A549 (cell line): ENCODE results near the gene CNOT10. TPM values are rescaled to one million over a fixed set of nuclear protein-coding genes. Genes with fewer than 3 reads are reported as not detected.

ENCODE experiments used
- ATAC-seq, 2 experiments: fragments of 200-7000 bp in 1 of 2; fragments of >200 bp in 1 of 2; cut with Nextera tagmentation in 1 of 2; cut with Tn5 transposase in 1 of 2; 3 replicates each; pipeline versions ENCODE4 v1.8.0 to v1.9.1; 2018 to 2020; ENCODE audit warnings: mild to moderate bottlenecking in 1 of 2, moderate library complexity in 1 of 2
- CTCF ChIA-PET: fragments of 300-600 bp; sonication (Branson Sonifier 250); formaldehyde crosslinking; extraction: SDS; loops from one replicate; lab custom pipeline; 2021; ENCODE audit warnings: antibody characterized with exemption, inconsistent platforms; lab: Yijun Ruan, JAX
- POLR2A ChIA-PET: fragments of 350-600 bp; formaldehyde crosslinking; extraction: SDS; loops from one replicate; lab custom pipeline; 2021; ENCODE audit warnings: antibody characterized with exemption, inconsistent platforms; lab: Yijun Ruan, JAX
- DNase-seq, 2 experiments: peaks; one replicate each; pipeline versions ENCODE4 v3.0.0 to v3.0.0-alpha.2; 2011 to 2016; ENCODE audit warnings: low read depth in 1 of 2, low spot score in 1 of 2
- FAIRE-seq: peaks from 2 replicates; lab custom pipeline; 2011; peaks lifted over from hg19 to GRCh38; lab: Jason Lieb, UNC
- H3K27ac ChIP-seq, 2 experiments: fragments of >200 bp; sonication (Bioruptor Twin); formaldehyde crosslinking; 3 replicates each; pipeline ENCODE4 v1.5.1; 2016 to 2017
- H3K4me1 ChIP-seq: fragments of >200 bp; sonication (Bioruptor Twin); formaldehyde crosslinking; 3 replicates; pipeline ENCODE4 v1.6.1; 2016
- H3K4me2 ChIP-seq: fragments of >200 bp; sonication (Bioruptor Twin); formaldehyde crosslinking; 3 replicates; pipeline ENCODE4 v1.6.1; 2016
- H3K4me3 ChIP-seq: fragments of >200 bp; sonication (Bioruptor Twin); formaldehyde crosslinking; 3 replicates; pipeline ENCODE4 v1.5.1; 2016
- H3K9me3 ChIP-seq: fragments of >200 bp; sonication (Bioruptor Twin); formaldehyde crosslinking; 3 replicates; pipeline ENCODE4 v1.6.1; 2016
- EHMT2 ChIP-seq: fragments of 200-600 bp; sonication (generic); IDR thresholded peaks from 2 replicates; pipeline ENCODE4 v1.6.1; 2016; ENCODE audit warnings: antibody characterized with exemption, low read depth, mild to moderate bottlenecking, moderate library complexity
- FOSB ChIP-seq: fragments of 250-450 bp; sonication (Bioruptor Pico); IDR thresholded peaks from 2 replicates; pipeline ENCODE4 v1.5.0; 2020; ENCODE audit warnings: mild to moderate bottlenecking, moderate library complexity
- FOSL2 ChIP-seq, 2 experiments: fragments of 450-650 bp in 1 of 2; fragments of >200 bp in 1 of 2; sonication (Bioruptor Twin) in 1 of 2; formaldehyde crosslinking; IDR thresholded peaks; 2 replicates each; pipeline versions ENCODE4 v1.5.0 to v1.6.1; 2016 to 2020; ENCODE audit warnings: mild to moderate bottlenecking in 1 of 2, moderate library complexity in 1 of 2
- GATA3 ChIP-seq: IDR thresholded peaks from 2 replicates; pipeline ENCODE4 v1.6.1; 2012; ENCODE audit warnings: borderline replicate concordance
- HDAC2 ChIP-seq: fragments of 200-600 bp; sonication (generic); IDR thresholded peaks from 2 replicates; pipeline ENCODE4 v1.6.1; 2016
- HEYL ChIP-seq: fragments of 250-450 bp; sonication (Bioruptor Pico); IDR thresholded peaks from 2 replicates; pipeline ENCODE4 v1.8.0; 2021; ENCODE audit warnings: mild to moderate bottlenecking, moderate library complexity
- HOXB5 ChIP-seq: fragments of 250-450 bp; sonication (Bioruptor Pico); IDR thresholded peaks from 2 replicates; pipeline ENCODE4 v1.5.0; 2020; ENCODE audit warnings: mild to moderate bottlenecking, moderate library complexity
- JUN ChIP-seq, 2 experiments: fragments of >200 bp; sonication (Bioruptor Twin); formaldehyde crosslinking; IDR thresholded peaks; 2 replicates in 1 of 2; 3 replicates in 1 of 2; pipeline ENCODE4 v1.6.1; 2016 to 2017
- JUNB ChIP-seq: fragments of >200 bp; sonication (Bioruptor Twin); formaldehyde crosslinking; IDR thresholded peaks from 2 replicates; pipeline ENCODE4 v1.6.1; 2016
- NPAS2 ChIP-seq: fragments of 250-450 bp; sonication (Bioruptor Pico); IDR thresholded peaks from 2 replicates; pipeline ENCODE4 v1.8.0; 2022; ENCODE audit warnings: mild to moderate bottlenecking, moderate library complexity, borderline replicate concordance
- NR3C1 ChIP-seq: fragments of >200 bp; sonication (Bioruptor Twin); formaldehyde crosslinking; IDR thresholded peaks from 3 replicates; pipeline ENCODE4 v1.6.1; 2017
- POLR2AphosphoS2 ChIP-seq: conservative IDR thresholded peaks from 2 replicates; pipeline ENCODE4 v1.6.1; 2012; ENCODE audit warnings: low read length, improper control_type of control experiment, inconsistent platforms
- RARB ChIP-seq: fragments of 250-450 bp; sonication (Bioruptor Pico); IDR thresholded peaks from 2 replicates; pipeline ENCODE4 v1.8.0; 2021; ENCODE audit warnings: mild to moderate bottlenecking, moderate library complexity
- RCOR1 ChIP-seq: fragments of 150-350 bp; IDR thresholded peaks from 2 replicates; pipeline ENCODE4 v1.6.1; 2014; ENCODE audit warnings: antibody characterized with exemption, low read length, low read depth
- RFX5 ChIP-seq: fragments of 450-650 bp; IDR thresholded peaks from 2 replicates; pipeline ENCODE4 v1.7.1; 2014; ENCODE audit warnings: antibody characterized with exemption, mild to moderate bottlenecking, moderate library complexity
- SREBF2 ChIP-seq: fragments of 450-650 bp; IDR thresholded peaks from 2 replicates; pipeline ENCODE4 v1.6.1; 2014; ENCODE audit warnings: mild to moderate bottlenecking, moderate library complexity
- TP53 ChIP-seq: fragments of 250-450 bp; sonication (Bioruptor Pico); IDR thresholded peaks from 2 replicates; pipeline ENCODE4 v1.5.0; 2021; ENCODE audit warnings: mild to moderate bottlenecking, moderate library complexity
- ZFP36 ChIP-seq: fragments of 450-650 bp; IDR thresholded peaks from 2 replicates; pipeline ENCODE4 v1.6.1; 2014; ENCODE audit warnings: borderline replicate concordance; ENCODE audit not compliant: partially characterized antibody
- whole genome bisulfite sequencing: methylation state at CpG from one replicate; pipeline ENCODE4 v1.1.6; 2017; ENCODE audit errors: missing lambda C conversion rate; 5-methylcytosine and 5-hydroxymethylcytosine counted together
- polyA plus RNA-seq, 4 experiments: library from polyadenylated mRNA; depleted of rRNA in 3 of 4; stranded (reverse); fragments of >200 nt; fragmentation: RNase III in 1 of 4; extraction: RNeasy Plus Mini Kit Qiagen cat#74134 plus additional on column Dnase treatment in 1 of 4; gene quantifications; 2 replicates in 3 of 4; 3 replicates in 1 of 4; pipeline ENCODE4 v1.2.3, GENCODE V29; 2011 to 2017
- TF ChIP-seq, protein P1 (sequence below): fragments of >200 bp; sonication (Bioruptor Twin); formaldehyde crosslinking; IDR thresholded peaks from 2 replicates; pipeline ENCODE4 v1.6.1; 2016
- TF ChIP-seq, protein P2 (sequence below): fragments of >200 bp; sonication (Bioruptor Twin); formaldehyde crosslinking; IDR thresholded peaks from 3 replicates; pipeline ENCODE4 v1.5.1; 2016
- TF ChIP-seq, protein P3 (sequence below): IDR thresholded peaks from 2 replicates; pipeline ENCODE4 v1.6.1; 2012
- TF ChIP-seq, protein P4 (sequence below): IDR thresholded peaks from 2 replicates; pipeline ENCODE4 v1.6.1; 2012
- TF ChIP-seq, protein P5 (sequence below): fragments of 450-650 bp; IDR thresholded peaks from 2 replicates; pipeline ENCODE4 v1.6.1; 2014; ENCODE audit warnings: antibody characterized with exemption

The CNOT10 gene
- polyA plus RNA-seq, 2 of the 4 experiments (the other 2 are of a cell fraction), result 23.6 to 43.2 TPM

DNA sequence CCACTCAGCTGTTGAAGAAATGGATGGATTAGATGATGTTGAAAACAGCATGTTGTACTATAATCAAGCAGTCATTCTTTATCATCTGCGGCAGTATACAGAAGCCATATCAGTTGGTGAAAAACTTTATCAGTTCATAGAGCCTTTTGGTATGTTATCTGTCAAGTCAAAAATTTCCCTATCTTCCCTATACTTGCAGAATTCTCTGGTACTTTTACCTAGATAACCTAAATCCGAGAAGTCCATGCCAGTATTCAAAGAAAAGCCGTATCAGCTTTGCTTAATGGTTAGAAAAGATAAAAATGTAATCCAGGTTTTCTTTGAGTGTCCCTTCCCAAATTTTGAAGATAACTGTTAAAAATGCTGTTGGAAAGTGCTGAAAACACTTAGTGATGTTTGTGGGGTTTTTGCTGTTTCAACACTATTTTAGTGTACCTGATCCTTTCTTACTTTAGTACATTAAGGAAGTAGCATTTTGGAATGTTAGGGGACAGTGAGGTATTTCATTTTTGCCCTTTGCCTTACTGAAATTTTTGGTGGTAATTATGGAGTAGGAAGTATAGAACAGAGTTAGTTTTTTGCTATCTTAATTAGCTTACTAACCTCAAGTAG lies 23.8 kb downstream of the CNOT10 start:
- Histone ChIP-seq H3K27ac (no peak overlapping the region), H3K4me3 (no peak overlapping the region), H3K4me1 (peaks cover under 1% of the 10 kb centered on the region; the same call in 1 of the 3 replicates), H3K9me3 (no peaks in the 10 kb centered on the region), H3K4me2 (no peak overlapping the region)
- no peak for FAIRE-seq
- ATAC-seq, result no peak
- ChIA-PET CTCF (interaction anchor here (0.7 to 1.6 kb wide), 3 partner anchors 11 to 664 kb away, joined by 3 read pairs; no protein-coding TSS in a partner anchor), POLR2A (no interaction called here)
- TF ChIP-seq ZFP36 (no peak), JUN (IDR thresholded peaks at IDR 0.05) (no peak), NR3C1 (no peak), HEYL (CRISPR knock-in tag) (no peak), RCOR1 (no peak), POLR2AphosphoS2 (no peak), RARB (no peak), HDAC2 (no peak), GATA3 (no peak), FOSL2 (IDR thresholded peaks at IDR 0.05) (no peak), FOSL2 (CRISPR knock-in tag; IDR thresholded peaks at IDR 0.05) (no peak), EHMT2 (no peak), TP53 (CRISPR knock-in tag) (no peak), SREBF2 (no peak), JUNB (no peak), NPAS2 (no peak), HOXB5 (CRISPR knock-in tag) (no peak)
- TF ChIP-seq, protein P1, sequence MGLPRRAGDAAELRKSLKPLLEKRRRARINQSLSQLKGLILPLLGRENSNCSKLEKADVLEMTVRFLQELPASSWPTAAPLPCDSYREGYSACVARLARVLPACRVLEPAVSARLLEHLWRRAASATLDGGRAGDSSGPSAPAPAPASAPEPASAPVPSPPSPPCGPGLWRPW, result no peak
- TF ChIP-seq, protein P2, sequence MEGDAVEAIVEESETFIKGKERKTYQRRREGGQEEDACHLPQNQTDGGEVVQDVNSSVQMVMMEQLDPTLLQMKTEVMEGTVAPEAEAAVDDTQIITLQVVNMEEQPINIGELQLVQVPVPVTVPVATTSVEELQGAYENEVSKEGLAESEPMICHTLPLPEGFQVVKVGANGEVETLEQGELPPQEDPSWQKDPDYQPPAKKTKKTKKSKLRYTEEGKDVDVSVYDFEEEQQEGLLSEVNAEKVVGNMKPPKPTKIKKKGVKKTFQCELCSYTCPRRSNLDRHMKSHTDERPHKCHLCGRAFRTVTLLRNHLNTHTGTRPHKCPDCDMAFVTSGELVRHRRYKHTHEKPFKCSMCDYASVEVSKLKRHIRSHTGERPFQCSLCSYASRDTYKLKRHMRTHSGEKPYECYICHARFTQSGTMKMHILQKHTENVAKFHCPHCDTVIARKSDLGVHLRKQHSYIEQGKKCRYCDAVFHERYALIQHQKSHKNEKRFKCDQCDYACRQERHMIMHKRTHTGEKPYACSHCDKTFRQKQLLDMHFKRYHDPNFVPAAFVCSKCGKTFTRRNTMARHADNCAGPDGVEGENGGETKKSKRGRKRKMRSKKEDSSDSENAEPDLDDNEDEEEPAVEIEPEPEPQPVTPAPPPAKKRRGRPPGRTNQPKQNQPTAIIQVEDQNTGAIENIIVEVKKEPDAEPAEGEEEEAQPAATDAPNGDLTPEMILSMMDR, result no peak
- 92% methylated on average over 3 of the region's 3 CpGs for WGBS
- DNase-seq, result no peak

DNA sequence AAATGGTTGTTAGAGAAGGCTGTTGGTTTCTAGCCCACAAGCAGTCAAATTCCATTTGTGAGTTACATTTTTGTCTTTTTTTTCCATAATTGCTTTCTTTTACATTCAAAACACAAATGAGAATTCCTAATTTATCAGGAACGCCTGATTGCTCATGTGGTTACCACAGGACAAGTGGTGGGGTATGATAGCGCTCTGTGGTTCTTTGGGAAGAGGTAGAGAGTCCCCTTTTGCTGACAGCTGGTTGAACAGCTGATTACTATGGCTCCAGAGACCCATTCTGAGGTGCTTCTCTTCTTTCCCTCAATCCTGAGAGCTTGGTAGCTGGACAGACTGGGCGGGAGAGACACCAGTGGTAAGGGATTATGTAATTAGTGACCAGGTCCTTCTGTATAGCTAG lies 24.4 kb downstream of the CNOT10 start:
- 93% methylated on average over 3 of the region's 3 CpGs for WGBS
- Histone ChIP-seq H3K4me3 (no peak overlapping the region), H3K27ac (no peak overlapping the region), H3K4me1 (no peaks in the 10 kb centered on the region), H3K4me2 (no peak overlapping the region), H3K9me3 (no peaks in the 10 kb centered on the region)
- DNase-seq (no peak), ATAC-seq (no peak)
- POLR2A ChIA-PET, result no interaction called here
- CTCF ChIA-PET, result interaction anchor here (1.1 to 1.6 kb wide), 2 partner anchors 11 to 663 kb away, joined by 3 read pairs; no protein-coding TSS in a partner anchor
- TF ChIP-seq, protein P1, result no peak
- TF ChIP-seq FOSB (no peak), EHMT2 (no peak)
- TF ChIP-seq, all 56 proteins: peak for 0
- FAIRE-seq, result no peak

DNA sequence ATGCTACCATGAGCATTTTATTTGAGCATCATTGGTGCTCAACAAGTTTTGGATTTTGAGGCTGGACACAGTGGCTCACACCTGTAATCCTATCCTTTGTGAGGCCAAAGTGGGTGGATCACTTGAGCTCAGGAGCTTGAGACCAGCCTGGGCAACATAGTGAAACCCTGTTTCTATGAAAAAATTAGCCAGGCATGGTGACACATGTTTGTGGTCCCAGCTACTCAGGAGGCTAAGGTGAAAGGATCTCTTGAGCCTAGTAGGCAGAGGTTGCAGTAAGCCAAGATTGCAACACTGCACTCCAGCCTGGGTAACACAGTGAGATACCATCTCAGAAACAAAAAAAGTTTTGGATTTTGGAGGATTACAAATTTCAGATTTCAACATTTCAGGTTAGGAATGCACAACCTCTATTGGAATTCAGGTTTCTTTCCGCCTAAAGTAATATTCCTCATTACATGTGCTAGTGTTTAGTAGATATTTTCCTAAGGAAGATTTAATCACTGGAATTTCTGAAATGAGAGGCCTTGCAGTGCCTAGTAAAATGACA lies 27.6 kb downstream of the CNOT10 start:
- no peak overlapping the region for H3K4me3 ChIP-seq
- H3K4me1 ChIP-seq, result peaks cover 4% of the 10 kb centered on the region; the same call in 1 of the 3 replicates
- CTCF ChIA-PET, result interaction anchor here (1.4 to 1.7 kb wide), 2 partner anchors 11 to 69 kb away, joined by 3 read pairs; no protein-coding TSS in a partner anchor
- TF ChIP-seq RARB (no peak), RFX5 (no peak), FOSL2 (IDR thresholded peaks at IDR 0.05) (no peak), FOSL2 (CRISPR knock-in tag; IDR thresholded peaks at IDR 0.05) (no peak), GATA3 (no peak)
- TF ChIP-seq, protein P3, sequence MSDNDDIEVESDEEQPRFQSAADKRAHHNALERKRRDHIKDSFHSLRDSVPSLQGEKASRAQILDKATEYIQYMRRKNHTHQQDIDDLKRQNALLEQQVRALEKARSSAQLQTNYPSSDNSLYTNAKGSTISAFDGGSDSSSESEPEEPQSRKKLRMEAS, result no peak
- TF ChIP-seq, protein P4, sequence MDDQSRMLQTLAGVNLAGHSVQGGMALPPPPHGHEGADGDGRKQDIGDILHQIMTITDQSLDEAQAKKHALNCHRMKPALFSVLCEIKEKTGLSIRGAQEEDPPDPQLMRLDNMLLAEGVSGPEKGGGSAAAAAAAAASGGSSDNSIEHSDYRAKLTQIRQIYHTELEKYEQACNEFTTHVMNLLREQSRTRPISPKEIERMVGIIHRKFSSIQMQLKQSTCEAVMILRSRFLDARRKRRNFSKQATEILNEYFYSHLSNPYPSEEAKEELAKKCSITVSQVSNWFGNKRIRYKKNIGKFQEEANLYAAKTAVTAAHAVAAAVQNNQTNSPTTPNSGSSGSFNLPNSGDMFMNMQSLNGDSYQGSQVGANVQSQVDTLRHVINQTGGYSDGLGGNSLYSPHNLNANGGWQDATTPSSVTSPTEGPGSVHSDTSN, result no peak
- TF ChIP-seq, protein P5, sequence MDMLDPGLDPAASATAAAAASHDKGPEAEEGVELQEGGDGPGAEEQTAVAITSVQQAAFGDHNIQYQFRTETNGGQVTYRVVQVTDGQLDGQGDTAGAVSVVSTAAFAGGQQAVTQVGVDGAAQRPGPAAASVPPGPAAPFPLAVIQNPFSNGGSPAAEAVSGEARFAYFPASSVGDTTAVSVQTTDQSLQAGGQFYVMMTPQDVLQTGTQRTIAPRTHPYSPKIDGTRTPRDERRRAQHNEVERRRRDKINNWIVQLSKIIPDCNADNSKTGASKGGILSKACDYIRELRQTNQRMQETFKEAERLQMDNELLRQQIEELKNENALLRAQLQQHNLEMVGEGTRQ, result no peak
- POLR2A ChIA-PET, result no interaction called here
- H3K4me2 ChIP-seq, result no peak overlapping the region
- H3K9me3 ChIP-seq, result no peaks in the 10 kb centered on the region
- 95% methylated on average over 1 of the region's 1 CpG for WGBS
- DNase-seq (no peak), ATAC-seq (no peak), FAIRE-seq (no peak)
- H3K27ac ChIP-seq, result no peak overlapping the region
